Measurements from ENCODE around the gene PTPRG. TPM values are rescaled to one million over a fixed set of nuclear protein-coding genes. Genes with fewer than 3 reads are reported as not detected.
A peak's percentile ranks its signal among the peaks of the same experiment; 100 is the strongest.

Gene PTPRG
- total and polyA plus RNA-seq, 10 of the 15 experiments (the other 5 are each of a cell fraction or from before 2014, with no cell fraction given) = 0.29 to 20.7 (median 1.4) TPM

GRCh38 chr3:61563313-61564271, 2.2 kb downstream of the PTPRG start:
- ChIA-PET SMC1A (ENCODE audit: uncharacterized antibody, unreplicated experiment) (interaction anchor here (0.7 to 5.4 kb wide), 45 partner anchors 10 to 625 kb away, joined by 3 to 97 read pairs (median 5); no protein-coding TSS in a partner anchor), RAD21 (ENCODE audit: unreplicated experiment) (interaction anchor here (0.5 to 6.1 kb wide), 63 partner anchors 9 to 624 kb away, joined by 3 to 113 read pairs (median 4); no protein-coding TSS in a partner anchor), POLR2A (interaction anchor here (0.6 to 1.4 kb wide), 6 partner anchors 146 to 747 kb away, joined by 3 to 5 read pairs (median 3); no protein-coding TSS in a partner anchor), CTCF (interaction anchor here (0.6 to 6.3 kb wide), 59 partner anchors 8 to 979 kb away, joined by 3 to 97 read pairs (median 4); no protein-coding TSS in a partner anchor)
- 4% methylated on average over 48 of the region's 52 CpGs for WGBS (ENCODE audit: insufficient coverage, insufficient replicate concordance, low lambda C conversion rate, missing lambda C conversion rate)
- peaks cover 5 to 20% of the 10 kb centered on the region in 2 experiments for H3K27me3 ChIP-seq (replicated peaks in 1 of 2; ENCODE audit: control insufficient read depth in 2 of 2, insufficient read depth in 2 of 2, low read length in 1 of 2)
- H2AFZ ChIP-seq (ENCODE audit: control insufficient read depth, low read depth, low read length) = no peak overlapping the region
- no peak overlapping the region for H3K27ac ChIP-seq (ENCODE audit: control insufficient read depth, insufficient read depth)
- no peaks in the 10 kb centered on the region; the same call in 2 of the 3 replicates for H3K9me3 ChIP-seq (replicated peaks; ENCODE audit: control insufficient read depth, insufficient read depth, low read length)
- no peak overlapping the region for H3K4me3 ChIP-seq
- intact Hi-C loops (cut with micrococcal nuclease; ENCODE audit: unreplicated experiment) (loop anchor here (5.0 to 10.0 kb wide), 8 partner anchors 74 to 624 kb away; no protein-coding TSS in a partner anchor), in situ Hi-C loops (cut with MboI) (loop anchor here (10.0 kb wide), 1 partner anchor 621 kb away; no protein-coding TSS in a partner anchor)
- no peaks in the 10 kb centered on the region for H3K4me1 ChIP-seq (ENCODE audit: control insufficient read depth, insufficient read depth, low read length)
- ATAC-seq = peak; percentile 10
- H3K36me3 ChIP-seq (ENCODE audit: control insufficient read depth in 2 of 2, insufficient read depth in 2 of 2, low read length in 1 of 2) = no peaks in the 10 kb centered on the region
- no peak for DNase-seq (ENCODE audit: low read depth, low spot score)
- no peaks in the 10 kb centered on the region for H3K79me2 ChIP-seq (ENCODE audit: control insufficient read depth, insufficient read depth, low read length)
- no peak overlapping the region for H3K4me2 ChIP-seq (ENCODE audit: control insufficient read depth, insufficient read depth)
- no peak for FAIRE-seq
- TF ChIP-seq GATAD2B (conservative IDR thresholded peaks at IDR 0.05; ENCODE audit: low read depth) = 0 out of 2 replicates have a peak, but pooled peaks have one; percentile 6
- TF ChIP-seq SP1 (IDR thresholded peaks at IDR 0.05; ENCODE audit: low read depth, low read length) = no peak
- TF ChIP-seq IKZF1 (conservative IDR thresholded peaks at IDR 0.05) = 0 out of 2 replicates have a peak, but pooled peaks have one; percentile 26
- no peaks in the 10 kb centered on the region for H4K20me1 ChIP-seq (ENCODE audit: control insufficient read depth, insufficient read depth)
- BruUV-seq (replicated peaks) = TSS peak; percentile 43
- no peak overlapping the region for H3K9ac ChIP-seq (ENCODE audit: control insufficient read depth, insufficient read depth, low read length)
